Cardiac fibroblast (primary cell): ENCODE data around the gene IPCEF1.
"Not testable (repeated sequence)": the region's sequence is repeated elsewhere in the genome, so short reads cannot be mapped to it uniquely, and the experiment has no call there.

ENCODE experiments used
- DNase-seq, 2 donors: peaks; one replicate each; pipeline versions ENCODE4 v3.0.0 to v3.0.0-alpha.2; 2010; ENCODE audit warnings: low read depth in 2 of 2
- H3K4me3 ChIP-seq, 2 donors: replicated peaks in 1 of 2; 1 replicate in 1 of 2; 2 replicates in 1 of 2; pipeline ENCODE4 v1.5.1; 2011; ENCODE audit warnings: low read depth in 2 of 2, low read length in 2 of 2, mild to moderate bottlenecking in 2 of 2, moderate library complexity in 1 of 2
- CTCF ChIP-seq: IDR thresholded peaks from one replicate; pipeline ENCODE4 v1.5.1; 2011; ENCODE audit warnings: low read depth, mild to moderate bottlenecking, low read length, inconsistent platforms

The IPCEF1 gene

GRCh38 chr6:154316131-154316530, 40.5 kb downstream of the IPCEF1 start:
- TF ChIP-seq CTCF: no peak
- H3K4me3 ChIP-seq: no peak overlapping the region
- DNase-seq: no peak

GRCh38 chr6:154314084-154314483, 42.5 kb downstream of the IPCEF1 start:
- DNase-seq: no peak
- TF ChIP-seq CTCF: no peak
- no peak overlapping the region for H3K4me3 ChIP-seq

GRCh38 chr6:154308986-154309385, 47.6 kb downstream of the IPCEF1 start:
- TF ChIP-seq CTCF: no peak
- no peak overlapping the region for H3K4me3 ChIP-seq
- no peak for DNase-seq

GRCh38 chr6:154307696-154308425, 48.7 kb downstream of the IPCEF1 start:
- H3K4me3 ChIP-seq: no peak overlapping the region
- DNase-seq: no peak
- TF ChIP-seq CTCF: no peak

GRCh38 chr6:154307147-154307546, 49.5 kb downstream of the IPCEF1 start:
- H3K4me3 ChIP-seq, DNase-seq: not testable (repeated sequence)

- H3K4me3 ChIP-seq: no peak overlapping the region
- DNase-seq: no peak
- TF ChIP-seq CTCF: no peak
These were observed 49.9 kb downstream of the IPCEF1 start for GRCh38 chr6:154306696-154307095.

GRCh38 chr6:154304191-154304590, 52.4 kb downstream of the IPCEF1 start:
- no peak for DNase-seq
- TF ChIP-seq CTCF: no peak
- H3K4me3 ChIP-seq: no peak overlapping the region

- DNase-seq: peak in 1 of 2 donors; percentile 47
- not testable (repeated sequence) for H3K4me3 ChIP-seq
These were observed 53.0 kb downstream of the IPCEF1 start for GRCh38 chr6:154303642-154304041.
